Right lobe of liver (tissue), 6 donors: Measurements from ENCODE around the gene CDH12. TPM values are rescaled to one million over a fixed set of nuclear protein-coding genes. Genes with fewer than 3 reads are reported as not detected.

ENCODE experiments used
- ATAC-seq, 4 donors: fragments of 200-7000 bp; cut with Tn5 transposase; one replicate each; pipeline ENCODE4 v1.9.1; 2020; ENCODE audit warnings: mild to moderate bottlenecking in 4 of 4, moderate library complexity in 4 of 4
- DNase-seq, 3 donors: peaks; one replicate each; pipeline ENCODE4 v3.0.0-alpha.2; 2020
- H3K27ac ChIP-seq, 3 donors: fragments of 200-600 bp; one replicate each; pipeline ENCODE4 v1.8.0; 2022
- H3K27me3 ChIP-seq, 2 donors: fragments of 200-600 bp; one replicate each; pipeline ENCODE4 v1.8.0; 2022
- H3K36me3 ChIP-seq, 4 donors: fragments of 200-600 bp; sonication (generic) in 1 of 4; one replicate each; pipeline versions ENCODE4 v1.5.1 to v1.8.0; 2017 to 2022; ENCODE audit warnings: control low read depth in 1 of 4
- H3K4me1 ChIP-seq, 4 donors: fragments of 200-600 bp; sonication (generic) in 1 of 4; one replicate each; pipeline versions ENCODE4 v1.5.1 to v1.8.0; 2017 to 2022; ENCODE audit warnings: control low read depth in 1 of 4
- H3K4me3 ChIP-seq, 3 donors: fragments of 200-600 bp; one replicate each; pipeline ENCODE4 v1.8.0; 2022
- H3K9me3 ChIP-seq, 4 donors: fragments of 200-600 bp; sonication (generic) in 1 of 4; one replicate each; pipeline versions ENCODE4 v1.5.1 to v1.8.0; 2017 to 2022; ENCODE audit warnings: control low read depth in 1 of 4
- POLR2A ChIP-seq: fragments of 450-650 bp; IDR thresholded peaks from one replicate; pipeline ENCODE4 v1.6.1; 2017; ENCODE audit warnings: antibody characterized with exemption, mild to moderate bottlenecking
- WGBS: methylation state at CpG from one replicate; pipeline ENCODE4 v1.1.6; 2018; ENCODE audit warnings: low coverage, low lambda C conversion rate; ENCODE audit not compliant: insufficient coverage; ENCODE audit errors: missing lambda C conversion rate; 5-methylcytosine and 5-hydroxymethylcytosine counted together
- intact Hi-C, 2 donors: fragments of 100-400 bp; cut with DNase I; formaldehyde crosslinking; loops; one replicate each; pipeline versions ENCODE4 v1.11.2 to v1.14.1; 2022
- total RNA-seq, 6 experiments: library from RNA; depleted of rRNA in 2 of 6; stranded (reverse); fragments of >200 nt in 2 of 6; fragmentation: NEBNext Ultra II Directional in 3 of 6; extraction: Animal tissue kit (Norgen Biotek cat#: 25700) in 3 of 6; gene quantifications; one replicate each; pipeline versions ENCODE4 v1.1.0 to v1.2.4, GENCODE V29; 2016 to 2023
- TF ChIP-seq, protein P1 (sequence below), 4 donors: fragments of 200-600 bp in 3 of 4; fragments of 450-650 bp in 1 of 4; IDR thresholded peaks; one replicate each; pipeline versions ENCODE4 v1.5.1 to v1.8.0; 2016 to 2022; ENCODE audit warnings: antibody characterized with exemption in 4 of 4, mild to moderate bottlenecking in 2 of 4
- donor health status: DM: no; HTN: yes; CAD: no.
- donor health status: DM: no; HTN: no; CAD: no.
- donor health status: DM: no; HTN: no; CAD: no.
- donor health status: DM: no; HTN: yes; CAD: no.
- donor health status: DM: no; HTN: yes; CAD: no.

CDH12 gene
- total RNA-seq, 6 experiments from 2014 or later: 0.42 to 1.0 (median 0.77) TPM; not detected in 3

DNA sequence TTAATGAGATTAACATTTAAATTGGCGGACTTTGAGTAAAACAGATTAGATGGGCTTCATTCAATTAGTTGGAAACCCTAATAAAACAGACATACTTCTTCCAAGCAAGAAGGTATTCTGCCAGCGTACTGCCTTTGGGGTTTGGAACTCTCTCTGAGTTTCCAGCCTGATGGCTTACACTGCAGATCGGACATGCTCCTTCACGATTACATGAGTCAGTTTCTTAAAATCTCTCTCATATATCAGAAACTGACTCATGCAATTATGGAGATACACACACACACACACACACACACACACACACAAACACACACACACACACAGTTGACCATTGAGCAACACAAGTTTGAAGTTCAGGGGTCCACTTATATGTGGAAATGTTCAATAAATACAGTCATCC, 789.4 kb downstream of the CDH12 start:
- H3K27ac ChIP-seq: no peak overlapping the region

DNA sequence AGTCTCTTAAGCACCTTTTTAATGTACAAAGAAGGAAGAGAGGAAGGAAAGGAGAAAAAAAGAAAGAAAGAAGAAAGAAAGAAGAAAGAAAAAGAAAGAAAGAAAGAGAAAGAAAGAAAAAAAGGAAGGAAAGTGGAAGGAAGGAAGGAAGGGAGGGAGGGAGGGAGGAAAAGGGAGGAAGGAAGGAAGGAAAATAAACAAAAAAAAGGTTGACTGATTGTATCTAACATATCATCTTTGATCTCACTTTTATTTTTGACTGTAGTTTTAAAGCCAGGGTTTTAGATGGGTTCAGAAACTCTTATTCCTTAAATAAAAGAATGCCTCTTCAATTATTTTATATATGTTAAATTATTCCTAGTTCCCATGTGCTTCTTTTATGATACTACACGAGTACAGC, 794.5 kb downstream of the CDH12 start:
- intact Hi-C loops: no loop called here
- ATAC-seq: no peak
- no peaks in the 10 kb centered on the region for H3K4me1 ChIP-seq

More for the DNA sequence above, 789.4 kb downstream of the CDH12 start:
- no peak for TF ChIP-seq POLR2A
- TF ChIP-seq, protein P1, sequence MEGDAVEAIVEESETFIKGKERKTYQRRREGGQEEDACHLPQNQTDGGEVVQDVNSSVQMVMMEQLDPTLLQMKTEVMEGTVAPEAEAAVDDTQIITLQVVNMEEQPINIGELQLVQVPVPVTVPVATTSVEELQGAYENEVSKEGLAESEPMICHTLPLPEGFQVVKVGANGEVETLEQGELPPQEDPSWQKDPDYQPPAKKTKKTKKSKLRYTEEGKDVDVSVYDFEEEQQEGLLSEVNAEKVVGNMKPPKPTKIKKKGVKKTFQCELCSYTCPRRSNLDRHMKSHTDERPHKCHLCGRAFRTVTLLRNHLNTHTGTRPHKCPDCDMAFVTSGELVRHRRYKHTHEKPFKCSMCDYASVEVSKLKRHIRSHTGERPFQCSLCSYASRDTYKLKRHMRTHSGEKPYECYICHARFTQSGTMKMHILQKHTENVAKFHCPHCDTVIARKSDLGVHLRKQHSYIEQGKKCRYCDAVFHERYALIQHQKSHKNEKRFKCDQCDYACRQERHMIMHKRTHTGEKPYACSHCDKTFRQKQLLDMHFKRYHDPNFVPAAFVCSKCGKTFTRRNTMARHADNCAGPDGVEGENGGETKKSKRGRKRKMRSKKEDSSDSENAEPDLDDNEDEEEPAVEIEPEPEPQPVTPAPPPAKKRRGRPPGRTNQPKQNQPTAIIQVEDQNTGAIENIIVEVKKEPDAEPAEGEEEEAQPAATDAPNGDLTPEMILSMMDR (IDR thresholded peaks at IDR 0.05): no peak
- ATAC-seq: no peak
- WGBS: 65% methylated on average over 4 of the region's 4 CpGs
- Histone ChIP-seq H3K9me3 (no peaks in the 10 kb centered on the region), H3K27me3 (no peaks in the 10 kb centered on the region), H3K36me3 (no peaks in the 10 kb centered on the region), H3K4me1 (no peaks in the 10 kb centered on the region), H3K4me3 (no peak overlapping the region)
- no peak for DNase-seq
- intact Hi-C loops: no loop called here

DNA sequence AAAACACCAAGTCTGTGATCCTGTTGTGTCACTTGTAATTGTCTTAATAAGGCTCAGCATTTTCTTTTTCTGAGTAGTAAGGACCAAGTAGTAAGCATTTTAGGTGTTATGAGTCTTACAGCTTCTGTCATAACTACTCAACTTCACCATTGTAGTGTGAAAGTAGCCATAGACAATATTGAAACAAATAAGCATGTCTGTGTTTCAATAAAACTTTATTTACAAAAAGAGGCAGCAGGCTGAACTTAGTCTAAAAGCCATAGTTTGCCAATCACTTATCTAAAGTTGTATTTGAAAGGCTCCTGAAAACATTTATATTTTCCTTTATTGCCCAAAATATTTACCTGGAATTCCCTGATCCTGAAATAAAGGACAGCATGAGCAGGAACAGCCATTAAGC, 796.1 kb downstream of the CDH12 start:
- intact Hi-C loops: no loop called here
- no peak for TF ChIP-seq POLR2A
- TF ChIP-seq, protein P1 (IDR thresholded peaks at IDR 0.05): no peak

More for the DNA sequence above, 794.5 kb downstream of the CDH12 start:
- TF ChIP-seq POLR2A: no peak
- Histone ChIP-seq H3K9me3 (no peaks in the 10 kb centered on the region), H3K27me3 (no peaks in the 10 kb centered on the region), H3K4me3 (no peak overlapping the region), H3K27ac (no peak overlapping the region), H3K36me3 (no peaks in the 10 kb centered on the region)
- WGBS: 19% methylated on average over 1 of the region's 1 CpG
- no peak for DNase-seq

DNA sequence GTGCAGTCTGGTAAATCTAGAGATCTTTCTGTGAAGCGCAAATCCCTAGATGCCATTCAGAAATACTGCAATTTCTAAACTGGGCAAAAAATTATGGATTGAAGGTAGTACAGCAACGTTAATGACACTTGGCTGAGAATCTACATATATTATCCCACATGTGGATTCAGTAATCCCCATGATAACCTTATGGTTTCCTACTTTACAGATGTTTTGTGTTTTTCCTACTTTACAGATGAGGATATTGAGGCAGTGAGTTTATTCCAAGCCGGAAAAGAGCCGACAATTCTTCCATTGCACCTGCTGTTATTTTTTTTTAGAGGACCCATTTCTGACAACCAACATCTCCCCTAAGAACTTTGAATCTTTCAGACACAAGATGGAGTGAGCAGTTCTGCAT, 796.5 kb downstream of the CDH12 start:
- Histone ChIP-seq H3K4me3 (no peak overlapping the region), H3K4me1 (no peaks in the 10 kb centered on the region), H3K36me3 (no peaks in the 10 kb centered on the region), H3K27me3 (no peaks in the 10 kb centered on the region), H3K27ac (no peak overlapping the region), H3K9me3 (no peaks in the 10 kb centered on the region)
- TF ChIP-seq, protein P1 (IDR thresholded peaks at IDR 0.05): no peak
- TF ChIP-seq POLR2A: no peak
- intact Hi-C loops: no loop called here
- DNase-seq: no peak
- WGBS: 55% methylated on average over 4 of the region's 4 CpGs
- ATAC-seq: no peak

More for the DNA sequence above, 796.1 kb downstream of the CDH12 start:
- no peak for ATAC-seq
- Histone ChIP-seq H3K4me3 (no peak overlapping the region), H3K4me1 (no peaks in the 10 kb centered on the region), H3K27me3 (no peaks in the 10 kb centered on the region), H3K36me3 (no peaks in the 10 kb centered on the region), H3K9me3 (no peaks in the 10 kb centered on the region), H3K27ac (no peak overlapping the region)
- no peak for DNase-seq

DNA sequence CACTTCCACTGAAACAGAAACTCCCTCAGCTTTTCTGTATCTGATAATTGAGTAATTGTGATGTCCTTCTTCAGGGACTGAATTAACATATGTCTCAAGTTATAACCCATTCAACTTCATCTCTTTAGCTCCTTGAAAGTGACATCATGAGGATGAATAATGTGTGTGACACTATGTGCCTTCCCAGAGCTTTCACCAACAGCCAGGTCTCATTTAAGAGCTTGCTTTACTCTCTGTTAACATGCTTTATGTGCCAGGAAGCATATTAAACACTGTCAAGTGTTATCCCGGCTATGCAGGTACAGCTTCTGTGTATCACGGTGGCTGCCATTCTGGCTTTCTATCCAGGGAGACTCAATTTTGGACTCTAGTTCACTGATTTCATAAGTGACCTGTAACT, 799.9 kb downstream of the CDH12 start:
- Histone ChIP-seq H3K4me3 (no peak overlapping the region), H3K27ac (no peak overlapping the region), H3K9me3 (no peaks in the 10 kb centered on the region), H3K27me3 (no peaks in the 10 kb centered on the region), H3K4me1 (no peaks in the 10 kb centered on the region), H3K36me3 (no peaks in the 10 kb centered on the region)
- DNase-seq (no peak), ATAC-seq (no peak)
- TF ChIP-seq, protein P1 (IDR thresholded peaks at IDR 0.05): no peak
- no peak for TF ChIP-seq POLR2A
- 53% methylated on average over 2 of the region's 2 CpGs for WGBS
- intact Hi-C loops: no loop called here
